Measurements from ENCODE around the gene ATG101. TPM values are rescaled to one million over a fixed set of nuclear protein-coding genes. Genes with fewer than 3 reads are reported as not detected.

ATG101 gene
- total and polyA plus RNA-seq, 2 of the 13 experiments (the other 11 are each of a cell fraction or from before 2014, with no cell fraction given), result 58.2 to 67.7 TPM

DNA sequence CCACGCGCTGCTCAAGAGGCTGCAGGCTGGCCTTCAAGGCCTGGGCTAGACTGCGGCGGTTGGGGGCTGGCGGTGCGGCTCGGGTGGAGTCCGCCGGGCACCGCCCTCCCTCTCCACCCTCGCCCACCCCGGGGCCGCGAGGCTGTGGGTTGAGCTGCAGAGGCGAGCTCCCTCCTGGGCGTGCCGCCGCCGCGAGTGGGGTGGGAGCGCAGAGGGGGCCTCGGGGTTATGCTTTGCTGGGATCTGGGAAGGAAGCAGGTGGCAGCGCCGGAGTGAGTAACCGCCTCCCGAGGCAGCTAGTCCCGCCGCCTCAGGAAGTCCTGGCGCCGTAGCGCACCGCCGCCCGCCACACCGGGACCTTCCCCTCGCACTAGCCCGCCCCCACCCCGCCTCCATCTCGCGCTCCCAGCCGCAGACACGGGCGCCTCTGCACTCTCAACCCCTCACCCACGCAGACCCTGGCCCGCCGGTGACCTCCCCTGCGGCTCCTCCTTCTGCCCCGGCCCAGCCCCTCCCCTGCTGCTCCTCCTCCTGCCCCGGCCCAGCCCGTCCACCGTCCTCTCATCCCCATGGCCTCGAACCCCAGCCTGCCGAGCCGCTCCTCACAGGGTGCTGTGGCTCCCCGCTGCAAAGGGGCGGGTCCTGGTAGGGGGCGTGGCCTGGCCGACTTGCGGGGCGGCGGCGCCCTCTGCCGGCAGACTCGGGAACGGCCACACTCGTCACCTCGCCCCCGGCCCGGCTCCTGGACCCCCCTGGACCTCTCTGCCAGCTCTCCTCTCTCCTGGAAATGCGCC lies 46.4 kb upstream of the ATG101 start (continued):
- TF ChIP-seq IKZF5 (CRISPR knock-in tag; IDR thresholded peaks at IDR 0.05) (no peak), ZNF687 (CRISPR knock-in tag; IDR thresholded peaks at IDR 0.05) (peak; percentile 79), FOXA1 (IDR thresholded peaks at IDR 0.05) (no peak), FOXA1 (CRISPR knock-in tag; IDR thresholded peaks at IDR 0.05) (no peak; the same call in 1 of the 2 replicates), ZNF788 (CRISPR knock-in tag; IDR thresholded peaks at IDR 0.05; ENCODE audit: borderline replicate concordance) (peak; percentile 82), ZNF607 (CRISPR knock-in tag; IDR thresholded peaks at IDR 0.05; ENCODE audit: borderline replicate concordance) (no peak), ZNF572 (CRISPR knock-in tag; IDR thresholded peaks at IDR 0.05) (0 out of 2 replicates have a peak, but pooled peaks have one; percentile 48), ZNF619 (CRISPR knock-in tag; IDR thresholded peaks at IDR 0.05) (peak; percentile 96), AKNA (CRISPR knock-in tag; IDR thresholded peaks at IDR 0.05; ENCODE audit: borderline replicate concordance) (no peak), MAZ (IDR thresholded peaks at IDR 0.05; ENCODE audit: borderline replicate concordance, low read depth, low read length) (no peak), MAZ (CRISPR knock-in tag; IDR thresholded peaks at IDR 0.05; ENCODE audit: low read depth) (peak; percentile 74), MED1 (CRISPR knock-in tag; IDR thresholded peaks at IDR 0.05) (peak; percentile 46; the same call in 1 of the 2 replicates), TEAD3 (CRISPR knock-in tag; optimal IDR thresholded peaks at IDR 0.05; ENCODE audit: borderline replicate concordance) (peak; percentile 37), POGZ (CRISPR knock-in tag; IDR thresholded peaks at IDR 0.05) (peak; percentile 60; the same call in 1 of the 2 replicates)
- TF ChIP-seq, protein P1, sequence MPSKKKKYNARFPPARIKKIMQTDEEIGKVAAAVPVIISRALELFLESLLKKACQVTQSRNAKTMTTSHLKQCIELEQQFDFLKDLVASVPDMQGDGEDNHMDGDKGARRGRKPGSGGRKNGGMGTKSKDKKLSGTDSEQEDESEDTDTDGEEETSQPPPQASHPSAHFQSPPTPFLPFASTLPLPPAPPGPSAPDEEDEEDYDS (CRISPR knock-in tag; IDR thresholded peaks at IDR 0.05), result peak; percentile 37; the same call in 1 of the 2 replicates
- TF ChIP-seq, protein P2, sequence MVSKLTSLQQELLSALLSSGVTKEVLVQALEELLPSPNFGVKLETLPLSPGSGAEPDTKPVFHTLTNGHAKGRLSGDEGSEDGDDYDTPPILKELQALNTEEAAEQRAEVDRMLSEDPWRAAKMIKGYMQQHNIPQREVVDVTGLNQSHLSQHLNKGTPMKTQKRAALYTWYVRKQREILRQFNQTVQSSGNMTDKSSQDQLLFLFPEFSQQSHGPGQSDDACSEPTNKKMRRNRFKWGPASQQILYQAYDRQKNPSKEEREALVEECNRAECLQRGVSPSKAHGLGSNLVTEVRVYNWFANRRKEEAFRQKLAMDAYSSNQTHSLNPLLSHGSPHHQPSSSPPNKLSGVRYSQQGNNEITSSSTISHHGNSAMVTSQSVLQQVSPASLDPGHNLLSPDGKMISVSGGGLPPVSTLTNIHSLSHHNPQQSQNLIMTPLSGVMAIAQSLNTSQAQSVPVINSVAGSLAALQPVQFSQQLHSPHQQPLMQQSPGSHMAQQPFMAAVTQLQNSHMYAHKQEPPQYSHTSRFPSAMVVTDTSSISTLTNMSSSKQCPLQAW (CRISPR knock-in tag; IDR thresholded peaks at IDR 0.05), result peak; percentile 43; the same call in 1 of the 2 replicates

Measured in HepG2 (cell line).